ENCODE measurements around the gene LMAN2.
A peak's percentile ranks its signal among the peaks of the same experiment; 100 is the strongest.

The LMAN2 gene

GRCh38 chr5:177367981-177368868, 16.8 kb upstream of the LMAN2 start:
- TF ChIP-seq CTCF (IDR thresholded peaks at IDR 0.05; ENCODE audit: insufficient read depth, low read depth, low read length, missing control alignments): no peak
- H3K4me3 ChIP-seq (ENCODE audit: low read length): no peak overlapping the region
- DNase-seq (ENCODE audit: low read depth): peak; percentile 57

DNA sequence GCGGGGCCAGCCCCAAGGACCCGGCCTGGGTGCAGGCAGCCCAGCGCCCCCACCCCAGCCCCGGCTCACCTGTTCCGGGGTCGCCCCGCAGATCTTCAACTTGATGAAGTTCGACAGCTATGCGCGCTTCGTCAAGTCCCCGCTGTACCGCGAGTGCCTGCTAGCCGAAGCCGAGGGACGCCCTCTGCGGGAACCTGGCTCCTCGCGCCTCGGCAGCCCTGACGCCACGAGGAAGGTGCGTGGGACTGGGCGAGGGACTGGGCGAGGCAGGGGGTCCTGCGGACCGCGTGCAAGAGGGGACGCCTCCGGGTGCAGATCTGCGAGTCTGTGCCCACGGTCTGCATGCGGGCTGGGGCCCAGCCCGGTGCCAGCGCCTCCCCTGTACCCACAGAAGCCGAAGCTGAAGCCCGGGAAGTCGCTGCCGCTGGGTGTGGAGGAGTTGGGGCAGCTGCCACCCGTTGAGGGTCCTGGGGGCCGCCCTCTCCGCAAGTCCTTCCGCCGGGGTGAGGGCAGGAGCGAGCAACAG, 15.9 kb upstream of the LMAN2 start:
- no peak for TF ChIP-seq CTCF (IDR thresholded peaks at IDR 0.05; ENCODE audit: insufficient read depth, low read depth, low read length, missing control alignments)
- peak overlapping the region; percentile 41 for H3K4me3 ChIP-seq (ENCODE audit: low read length)
- DNase-seq (ENCODE audit: low read depth): no peak

DNA sequence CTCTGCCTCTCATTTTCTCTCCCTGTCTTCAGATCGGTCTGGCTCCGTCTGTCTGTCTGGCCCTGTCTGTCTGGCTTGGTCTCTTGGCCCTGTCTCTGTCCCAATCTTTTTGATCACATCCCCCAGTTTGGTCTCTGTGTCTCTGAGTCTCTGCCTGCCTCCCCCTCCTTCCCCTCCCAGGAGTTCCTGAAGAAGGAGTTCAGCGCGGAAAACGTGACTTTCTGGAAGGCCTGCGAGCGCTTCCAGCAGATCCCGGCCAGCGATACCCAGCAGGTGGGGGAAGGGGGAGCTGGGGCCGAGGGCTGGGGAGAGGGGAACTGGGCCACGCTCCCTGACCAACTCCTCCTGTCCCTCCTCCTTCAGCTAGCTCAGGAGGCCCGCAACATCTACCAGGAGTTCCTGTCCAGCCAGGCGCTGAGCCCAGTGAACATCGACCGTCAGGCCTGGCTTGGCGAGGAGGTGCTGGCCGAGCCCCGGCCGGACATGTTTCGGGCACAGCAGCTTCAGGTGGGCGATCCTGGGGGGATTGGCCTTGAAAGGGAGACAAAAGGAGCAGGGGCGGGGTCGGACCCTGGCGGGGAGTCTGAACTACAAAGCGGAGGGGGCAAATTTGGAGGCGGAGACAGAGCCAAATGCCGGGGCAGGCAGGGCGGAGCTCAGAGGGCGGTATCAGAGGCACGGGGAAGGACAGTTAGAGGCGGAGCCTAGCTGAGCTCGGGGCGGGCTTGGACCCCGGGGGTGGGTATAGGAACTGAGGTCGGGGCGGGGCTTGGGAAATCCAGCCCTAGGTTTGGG, 15.3 kb upstream of the LMAN2 start:
- DNase-seq (ENCODE audit: low read depth): peak; percentile 73
- peak overlapping the region; percentile 41 for H3K4me3 ChIP-seq (ENCODE audit: low read length)
- TF ChIP-seq CTCF (IDR thresholded peaks at IDR 0.05; ENCODE audit: insufficient read depth, low read depth, low read length, missing control alignments): no peak

- H3K4me3 ChIP-seq (ENCODE audit: low read length): no peak overlapping the region
- no peak for TF ChIP-seq CTCF (IDR thresholded peaks at IDR 0.05; ENCODE audit: insufficient read depth, low read depth, low read length, missing control alignments)
- no peak for DNase-seq (ENCODE audit: low read depth)
Observed at GRCh38 chr5:177365845-177366527, 14.5 kb upstream of the LMAN2 start.

DNA sequence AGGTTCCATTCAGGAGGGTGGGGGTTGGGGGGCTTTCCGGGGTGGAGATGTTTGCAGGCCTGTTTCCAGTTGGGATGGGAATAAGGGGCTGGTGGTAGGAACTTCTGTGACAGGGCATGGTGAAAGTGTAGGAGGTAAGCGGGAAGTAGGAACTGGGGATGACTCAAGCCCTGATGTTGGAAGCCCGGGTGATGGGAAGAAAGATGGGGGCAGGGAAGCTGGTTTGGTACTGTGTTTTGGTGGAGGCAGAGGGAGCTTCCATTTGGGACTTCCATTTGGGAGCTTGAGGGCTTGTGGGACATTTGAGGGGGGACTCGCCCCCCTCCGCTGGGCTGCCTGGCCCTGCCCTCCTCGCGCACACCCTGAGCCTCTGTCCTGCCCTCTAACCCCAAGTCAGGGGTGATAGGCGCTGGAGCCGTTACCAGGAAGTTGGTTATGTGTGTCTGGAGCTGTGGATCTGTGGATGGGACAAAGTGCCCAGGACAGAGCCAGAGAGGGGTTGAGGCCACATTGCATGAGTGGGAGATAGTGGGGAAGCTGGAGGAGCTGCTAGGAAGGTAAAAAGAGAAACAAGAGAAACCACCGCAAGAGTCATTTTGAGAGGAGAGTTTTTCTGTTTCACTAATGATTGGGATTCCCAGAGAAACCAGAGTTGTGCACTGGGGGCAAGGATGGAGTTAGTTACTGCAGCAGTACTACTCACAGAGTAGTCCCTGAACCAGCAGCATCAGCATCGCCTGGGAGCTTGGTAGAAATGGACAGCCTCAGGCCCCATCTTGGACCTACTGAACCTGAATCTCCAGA, 12.9 kb upstream of the LMAN2 start:
- H3K4me3 ChIP-seq (ENCODE audit: low read length): no peak overlapping the region
- DNase-seq (ENCODE audit: low read depth): peak; percentile 48
- TF ChIP-seq CTCF (IDR thresholded peaks at IDR 0.05; ENCODE audit: insufficient read depth, low read depth, low read length, missing control alignments): no peak

DNA sequence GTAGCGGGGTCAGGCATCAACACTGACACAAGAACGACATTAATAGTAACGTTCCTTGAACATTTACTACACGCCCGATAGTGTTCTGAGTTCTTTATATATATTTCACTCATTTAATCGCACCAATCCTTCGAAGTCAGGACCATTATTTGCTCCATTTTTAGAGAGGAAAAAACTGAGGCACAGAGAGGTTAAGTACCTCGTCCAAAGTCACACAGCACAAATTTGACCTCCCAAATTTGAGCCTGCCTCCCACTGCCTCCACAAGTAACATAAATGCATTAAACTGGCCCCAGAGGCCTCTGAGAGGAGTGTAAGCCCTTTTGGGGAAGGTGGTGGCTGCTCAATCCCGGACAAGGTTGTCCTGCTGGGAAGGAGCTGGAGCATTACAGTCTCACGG, 12.1 kb upstream of the LMAN2 start:
- TF ChIP-seq CTCF (IDR thresholded peaks at IDR 0.05; ENCODE audit: insufficient read depth, low read depth, low read length, missing control alignments): no peak
- H3K4me3 ChIP-seq (ENCODE audit: low read length): peak overlapping the region; percentile 54
- no peak for DNase-seq (ENCODE audit: low read depth)

Measured in epithelial cell of esophagus (primary cell).